CD14-positive monocyte (primary cell): ENCODE measurements around the gene HMCN1. TPM values are rescaled to one million over a fixed set of nuclear protein-coding genes. Genes with fewer than 3 reads are reported as not detected.
A peak's percentile ranks its signal among the peaks of the same experiment; 100 is the strongest.
"Not testable (repeated sequence)": the region's sequence is repeated elsewhere in the genome, so short reads cannot be mapped to it uniquely, and the experiment has no call there.

Experiments used
- DNase-seq, 3 donors: peaks; one replicate each; pipeline ENCODE4 v3.0.0-alpha.2; 2011 to 2022
- H2AFZ ChIP-seq: 2 replicates; pipeline ENCODE4 v1.6.0; 2012; ENCODE audit warnings: mild to moderate bottlenecking, low read depth, low read length, inconsistent platforms; ENCODE audit not compliant: insufficient read depth, poor library complexity, severe bottlenecking
- H3K27ac ChIP-seq, 2 donors: 1 replicate in 1 of 2; 2 replicates in 1 of 2; pipeline ENCODE4 v1.5.1; 2012 to 2013; ENCODE audit warnings: low read length in 2 of 2, control low read depth in 1 of 2, inconsistent platforms in 1 of 2, low read depth in 1 of 2, mild to moderate bottlenecking in 1 of 2
- H3K27me3 ChIP-seq, 2 donors: one replicate each; pipeline versions ENCODE4 v1.6.0 to v1.6.1; 2011 to 2013; ENCODE audit warnings: low read length in 2 of 2; ENCODE audit not compliant: control insufficient read depth in 2 of 2, insufficient read depth in 2 of 2
- H3K36me3 ChIP-seq, 2 donors: replicated peaks in 1 of 2; 1 replicate in 1 of 2; 2 replicates in 1 of 2; pipeline versions ENCODE4 v1.5.1 to v1.6.1; 2012 to 2013; ENCODE audit warnings: low read length in 2 of 2, control low read depth in 1 of 2, inconsistent platforms in 1 of 2, mild to moderate bottlenecking in 1 of 2; ENCODE audit not compliant: insufficient read depth in 2 of 2, control insufficient read depth in 1 of 2
- H3K4me1 ChIP-seq, 2 donors: 1 replicate in 1 of 2; 2 replicates in 1 of 2; pipeline versions ENCODE4 v1.5.1 to v1.6.1; 2012 to 2013; ENCODE audit warnings: low read length in 2 of 2, control low read depth in 1 of 2, inconsistent platforms in 1 of 2, mild to moderate bottlenecking in 1 of 2, moderate library complexity in 1 of 2; ENCODE audit not compliant: insufficient read depth in 2 of 2, control insufficient read depth in 1 of 2
- H3K4me2 ChIP-seq: replicated peaks from 2 replicates; pipeline ENCODE3; 2012; ENCODE audit warnings: low read length, moderate library complexity, mild to moderate bottlenecking; ENCODE audit not compliant: poor library complexity, severe bottlenecking; ENCODE audit errors: extremely low read depth
- H3K4me3 ChIP-seq, 3 experiments: fragments of 200-600 bp in 1 of 3; sonication (generic) in 1 of 3; replicated peaks in 1 of 3; 1 replicate in 2 of 3; 2 replicates in 1 of 3; pipeline ENCODE4 v1.5.1; 2011 to 2013; ENCODE audit warnings: low read length in 3 of 3, mild to moderate bottlenecking in 3 of 3, control low read depth in 2 of 3, low read depth in 2 of 3, inconsistent platforms in 1 of 3, moderate library complexity in 1 of 3
- H3K79me2 ChIP-seq: 2 replicates; pipeline ENCODE4 v1.6.0; 2012; ENCODE audit warnings: mild to moderate bottlenecking, control low read depth, inconsistent platforms, low read length, moderate library complexity; ENCODE audit not compliant: insufficient read depth
- H3K9ac ChIP-seq: 2 replicates; pipeline ENCODE4 v1.6.0; 2017; ENCODE audit warnings: low read length, mild to moderate bottlenecking; ENCODE audit not compliant: insufficient read depth, poor library complexity, severe bottlenecking
- H3K9me3 ChIP-seq, 2 donors: replicated peaks in 1 of 2; 1 replicate in 1 of 2; 2 replicates in 1 of 2; pipeline versions ENCODE4 v1.5.1 to v1.6.1; 2012 to 2013; ENCODE audit warnings: low read length in 2 of 2, control low read depth in 1 of 2; ENCODE audit not compliant: control insufficient read depth in 1 of 2, insufficient read depth in 1 of 2
- H4K20me1 ChIP-seq: 2 replicates; pipeline ENCODE4 v1.6.0; 2012; ENCODE audit warnings: mild to moderate bottlenecking, low read length, control low read depth, moderate library complexity; ENCODE audit not compliant: insufficient read depth
- H3K27ac Mint-ChIP-seq, 7 donors: one replicate each; pipeline ENCODE4 v1.8.0; 2020; ENCODE audit warnings: mild to moderate bottlenecking in 7 of 7, mixed read lengths in 7 of 7, moderate library complexity in 6 of 7, inconsistent platforms in 2 of 7
- H3K27me3 Mint-ChIP-seq, 3 donors: one replicate each; pipeline ENCODE4 v1.8.0; 2021 to 2022; ENCODE audit warnings: low read depth in 3 of 3, mild to moderate bottlenecking in 3 of 3, mixed read lengths in 3 of 3, moderate library complexity in 3 of 3, inconsistent platforms in 1 of 3
- H3K36me3 Mint-ChIP-seq, 2 donors: one replicate each; pipeline ENCODE4 v1.8.0; 2020; ENCODE audit warnings: mixed read lengths in 2 of 2, inconsistent platforms in 1 of 2, mild to moderate bottlenecking in 1 of 2
- H3K4me1 Mint-ChIP-seq: one replicate; pipeline ENCODE4 v1.8.0; 2020; ENCODE audit warnings: mild to moderate bottlenecking, mixed read lengths
- H3K4me3 Mint-ChIP-seq, 2 donors: one replicate each; pipeline ENCODE4 v1.8.0; 2020; ENCODE audit warnings: mild to moderate bottlenecking in 2 of 2, mixed read lengths in 2 of 2, moderate library complexity in 1 of 2
- H3K9me3 Mint-ChIP-seq, 7 donors: one replicate each; pipeline ENCODE4 v1.8.0; 2020 to 2022; ENCODE audit warnings: mixed read lengths in 7 of 7, mild to moderate bottlenecking in 6 of 7, moderate library complexity in 6 of 7, inconsistent platforms in 2 of 7
- CTCF ChIP-seq: fragments of 200-600 bp; IDR thresholded peaks from one replicate; pipeline ENCODE4 v1.8.0; 2022; ENCODE audit warnings: antibody characterized with exemption, mild to moderate bottlenecking
- WGBS: methylation state at CpG from one replicate; pipeline ENCODE4 v1.1.5; 2013; ENCODE audit warnings: missing lambda C conversion rate; ENCODE audit not compliant: insufficient coverage; 5-methylcytosine and 5-hydroxymethylcytosine counted together
- intact Hi-C, 2 donors: fragments of 100-400 bp; cut with micrococcal nuclease; formaldehyde crosslinking; loops; one replicate each; pipeline versions ENCODE4 v1.15.0 to v1.15.1; 2023
- polyA plus RNA-seq, 3 donors: library from polyadenylated mRNA; depleted of rRNA in 1 of 3; unstranded in 2 of 3; stranded (reverse) in 1 of 3; fragments of 300-500 nt in 2 of 3; fragments of >200 nt in 1 of 3; fragmentation: Illumina TruSeq in 2 of 3; gene quantifications; 1 replicate in 2 of 3; 2 replicates in 1 of 3; pipeline ENCODE4 v1.2.3, GENCODE V29; 2012 to 2021

The HMCN1 gene
- polyA plus RNA-seq, 3 donors: not detected

- Histone ChIP-seq H3K4me3 (no peak overlapping the region), H3K4me2 (no peak overlapping the region), H3K27ac (no peak overlapping the region), H3K4me1 (peaks cover 0 to 6% of the 10 kb centered on the region in 2 donors), H3K27me3 (no peaks in the 10 kb centered on the region), H3K36me3 (no peaks in the 10 kb centered on the region), H2AFZ (no peak overlapping the region), H3K9ac (no peak overlapping the region), H3K79me2 (no peaks in the 10 kb centered on the region), H3K9me3 (no peaks in the 10 kb centered on the region), H4K20me1 (no peaks in the 10 kb centered on the region)
- H3K9me3 Mint-ChIP-seq: no peaks in the 10 kb centered on the region
- no peak for TF ChIP-seq CTCF
- DNase-seq: peak; percentile 1 to 69 (median 18)
- H3K4me3 Mint-ChIP-seq: no peak overlapping the region
- no CpG with 5 or more reads among the region's 1 CpG for WGBS
- H3K36me3 Mint-ChIP-seq: no peaks in the 10 kb centered on the region
- H3K27ac Mint-ChIP-seq: no peak overlapping the region
- H3K27me3 Mint-ChIP-seq: no peaks in the 10 kb centered on the region
- intact Hi-C loops: no loop called here
- H3K4me1 Mint-ChIP-seq: peaks cover 3% of the 10 kb centered on the region
Measured at GRCh38 chr1:186183219-186183618, 449.0 kb downstream of the HMCN1 start.

GRCh38 chr1:186183970-186184628 is 449.9 kb downstream of the HMCN1 start:
- Mint-ChIP-seq H3K27ac (no peak overlapping the region), H3K27me3 (no peaks in the 10 kb centered on the region), H3K4me1 (peaks cover 3% of the 10 kb centered on the region), H3K36me3 (no peaks in the 10 kb centered on the region), H3K4me3 (no peak overlapping the region), H3K9me3 (no peaks in the 10 kb centered on the region)
- Histone ChIP-seq H3K27ac (no peak overlapping the region), H3K4me1 (peaks cover 0 to 6% of the 10 kb centered on the region in 2 donors), H3K79me2 (no peaks in the 10 kb centered on the region), H4K20me1 (no peaks in the 10 kb centered on the region), H3K9me3 (no peaks in the 10 kb centered on the region), H3K4me3 (no peak overlapping the region), H3K36me3 (no peaks in the 10 kb centered on the region), H3K4me2 (no peak overlapping the region), H2AFZ (no peak overlapping the region), H3K9ac (no peak overlapping the region), H3K27me3 (no peaks in the 10 kb centered on the region)
- no CpG with 5 or more reads among the region's 5 CpGs for WGBS
- DNase-seq: no peak
- intact Hi-C loops: no loop called here
- no peak for TF ChIP-seq CTCF

GRCh38 chr1:186186251-186186650 is 452.1 kb downstream of the HMCN1 start:
- 100% methylated on average over 3 of the region's 6 CpGs for WGBS
- H4K20me1 ChIP-seq, H3K27ac ChIP-seq, H3K4me3 ChIP-seq, DNase-seq, H3K36me3 ChIP-seq, H3K9me3 ChIP-seq, H3K4me2 ChIP-seq, H3K27me3 Mint-ChIP-seq, H2AFZ ChIP-seq, H3K4me1 Mint-ChIP-seq, H3K27me3 ChIP-seq, intact Hi-C loops, H3K79me2 ChIP-seq, H3K36me3 Mint-ChIP-seq, H3K9ac ChIP-seq, H3K4me3 Mint-ChIP-seq, H3K9me3 Mint-ChIP-seq, H3K4me1 ChIP-seq, H3K27ac Mint-ChIP-seq: not testable (repeated sequence)
